SW 1271 (cell line): Measurements from ENCODE around the gene C13orf46.

Source experiments
- DNase-seq, 2 experiments: peaks; one replicate each; lab custom pipeline; 2025; lab: John Stamatoyannopoulos, UW

The C13orf46 gene

GRCh38 chr13:114009590-114010400 lies 35.9 kb upstream of the C13orf46 start:
- DNase-seq = no peak

GRCh38 chr13:114008964-114009589 lies 35.2 kb upstream of the C13orf46 start:
- no peak for DNase-seq

GRCh38 chr13:114007566-114007965 lies 33.7 kb upstream of the C13orf46 start:
- DNase-seq = no peak

- no peak for DNase-seq
Measured at GRCh38 chr13:114005206-114005724, 31.4 kb upstream of the C13orf46 start.

- DNase-seq = no peak
Measured at GRCh38 chr13:114004420-114005205, 30.7 kb upstream of the C13orf46 start.

GRCh38 chr13:114002771-114003321 lies 29.0 kb upstream of the C13orf46 start:
- no peak for DNase-seq

- no peak for DNase-seq
Measured at GRCh38 chr13:114002009-114002544, 28.2 kb upstream of the C13orf46 start.

GRCh38 chr13:114001331-114002008 lies 27.6 kb upstream of the C13orf46 start:
- no peak for DNase-seq

GRCh38 chr13:114000151-114001040 lies 26.5 kb upstream of the C13orf46 start:
- DNase-seq = no peak

- DNase-seq = no peak
Measured at GRCh38 chr13:113999618-113999910, 25.7 kb upstream of the C13orf46 start.

GRCh38 chr13:113998781-113999617 lies 25.1 kb upstream of the C13orf46 start:
- DNase-seq = no peak

GRCh38 chr13:113997845-113998751 lies 24.2 kb upstream of the C13orf46 start:
- no peak for DNase-seq

GRCh38 chr13:113996912-113997745 lies 23.3 kb upstream of the C13orf46 start:
- no peak for DNase-seq

GRCh38 chr13:113996081-113996911 lies 22.4 kb upstream of the C13orf46 start:
- DNase-seq = no peak

- DNase-seq = no peak
Measured at GRCh38 chr13:113995051-113995601, 21.2 kb upstream of the C13orf46 start.

GRCh38 chr13:113992276-113993005 lies 18.6 kb upstream of the C13orf46 start:
- no peak for DNase-seq
